Gastrocnemius medialis (tissue), 4 donors: Measurements from ENCODE around the gene DHRSX.

Source experiments
- CTCF ChIP-seq, 5 experiments: fragments of 450-650 bp in 3 of 5; fragments of 200-600 bp in 2 of 5; sonication (generic) in 2 of 5; IDR thresholded peaks in 4 of 5; conservative IDR thresholded peaks in 1 of 5; 1 replicate in 4 of 5; 2 replicates in 1 of 5; pipeline ENCODE4 v1.5.1; 2016 to 2019; ENCODE audit warnings: antibody characterized with exemption in 5 of 5, mild to moderate bottlenecking in 3 of 5, moderate library complexity in 3 of 5
- POLR2A ChIP-seq, 2 donors: fragments of 450-650 bp; IDR thresholded peaks; one replicate each; pipeline ENCODE4 v1.6.1; 2017; ENCODE audit warnings: antibody characterized with exemption in 2 of 2, mild to moderate bottlenecking in 2 of 2, moderate library complexity in 2 of 2

DNA sequence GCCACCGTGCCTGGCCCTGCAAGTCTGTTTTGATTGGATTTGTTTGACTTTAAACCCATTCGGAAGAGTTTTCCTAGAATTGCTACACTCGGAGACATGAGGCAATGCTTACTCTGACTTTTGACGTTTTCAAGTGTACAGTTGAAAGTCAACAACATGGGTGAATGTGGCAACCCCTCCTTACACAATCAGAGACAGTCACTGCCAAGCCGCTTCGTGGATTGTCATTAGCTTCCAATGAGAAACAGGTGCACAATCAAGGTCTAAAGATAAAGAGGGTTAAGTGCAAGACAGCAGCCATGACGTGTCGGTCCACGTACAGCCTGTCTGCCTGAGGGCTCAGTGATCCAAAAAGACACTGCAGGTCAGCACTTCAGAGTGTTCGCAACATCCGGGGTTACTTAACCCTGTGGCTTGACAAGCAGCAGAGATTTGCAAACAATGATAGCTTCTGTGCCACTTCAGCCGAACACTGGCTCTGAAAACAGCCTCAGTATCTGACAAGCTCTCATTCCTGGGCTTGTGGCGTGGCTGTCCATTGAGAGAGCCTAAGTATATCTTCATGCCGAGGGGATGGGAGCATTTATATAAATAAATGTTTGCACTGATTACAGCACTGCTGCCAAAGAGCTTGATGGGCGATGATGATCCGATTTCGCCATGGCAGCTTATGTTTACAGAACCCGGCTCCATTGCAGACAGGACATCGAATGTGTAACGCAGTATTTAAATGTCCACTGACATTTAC is 180.0 kb downstream of the DHRSX start:
- no peak for TF ChIP-seq CTCF (IDR thresholded peaks at IDR 0.05 in 4 of 5, conservative IDR thresholded peaks at IDR 0.05 in 1 of 5)
- TF ChIP-seq POLR2A (IDR thresholded peaks at IDR 0.05) = peak; percentile 39 to 44
